GM18511 (cell line): ENCODE data around the gene FBLN2.
"Not testable (repeated sequence)": the region's sequence is repeated elsewhere in the genome, so short reads cannot be mapped to it uniquely, and the experiment has no call there.

ENCODE experiments used
- ATAC-seq: cut with Tn5 transposase; IDR thresholded peaks from one replicate; pipeline ENCODE4 v1.9.1; 2021; ENCODE audit warnings: mild to moderate bottlenecking, moderate library complexity; ENCODE audit not compliant: unreplicated experiment

The FBLN2 gene

GRCh38 chr3:13545952-13546454 is 2.9 kb upstream of the FBLN2 start:
- no peak for ATAC-seq

DNA sequence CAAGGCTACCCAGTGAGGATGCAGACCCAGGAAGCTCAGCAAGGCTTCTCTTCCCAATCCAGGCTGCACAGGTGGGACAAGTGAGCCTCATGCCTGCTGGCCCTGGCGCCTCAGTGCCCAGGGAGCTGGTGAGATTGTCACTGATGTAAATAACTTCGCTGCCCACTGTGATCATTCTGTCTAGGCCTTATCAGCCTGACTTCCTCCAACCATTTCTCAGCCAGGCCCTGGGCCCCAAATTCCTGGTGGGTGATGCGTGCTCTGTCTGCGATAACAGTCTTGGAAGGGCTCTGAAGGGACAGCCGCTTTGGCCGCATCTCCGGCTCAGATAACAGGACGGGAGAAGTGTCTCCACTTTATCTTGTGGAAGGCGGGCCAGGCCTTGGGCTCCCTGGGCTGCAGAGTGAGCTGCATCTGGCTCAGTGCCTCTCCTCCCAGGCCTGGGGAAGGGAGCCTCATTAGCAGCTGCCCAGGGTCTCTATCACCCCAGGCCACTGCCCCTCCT is 2.2 kb upstream of the FBLN2 start:
- no peak for ATAC-seq

DNA sequence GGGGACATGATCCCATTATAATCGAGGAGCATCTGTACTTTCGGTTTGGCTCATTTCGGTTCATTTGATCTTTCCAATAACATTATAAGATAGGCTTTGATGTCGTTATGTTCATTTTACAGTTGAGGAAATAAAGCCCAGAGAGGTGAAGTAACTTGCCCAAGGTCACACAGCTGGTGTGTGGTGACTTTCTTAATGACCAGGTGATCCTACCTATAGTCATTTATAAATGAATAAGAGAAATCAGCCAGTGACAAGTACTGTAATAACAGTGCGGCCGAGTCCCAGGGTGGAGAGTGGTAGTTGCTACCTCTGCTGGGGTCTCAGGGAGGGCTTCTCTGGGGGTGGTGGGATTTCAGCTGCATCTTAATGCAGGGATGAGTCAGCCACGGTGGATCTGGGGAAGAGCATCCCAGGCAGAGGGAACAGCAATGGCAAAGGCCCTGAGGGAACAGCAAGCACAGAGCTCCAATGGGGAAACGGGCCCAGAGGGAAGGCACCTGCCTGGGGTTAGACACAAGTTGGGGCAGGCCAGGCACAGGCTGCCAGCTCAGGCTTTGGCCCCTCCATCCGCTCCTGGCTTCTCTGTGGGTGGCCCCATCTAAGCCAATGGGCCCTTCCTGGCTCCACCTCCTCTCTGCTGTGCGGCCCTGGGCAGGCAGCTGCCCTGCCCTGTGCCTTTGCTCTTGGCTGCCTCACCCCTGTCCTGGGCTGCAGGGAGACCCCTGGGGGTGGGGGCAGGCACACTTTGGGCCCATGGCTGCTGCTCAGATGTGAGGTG is 1.1 kb upstream of the FBLN2 start:
- no peak for ATAC-seq

DNA sequence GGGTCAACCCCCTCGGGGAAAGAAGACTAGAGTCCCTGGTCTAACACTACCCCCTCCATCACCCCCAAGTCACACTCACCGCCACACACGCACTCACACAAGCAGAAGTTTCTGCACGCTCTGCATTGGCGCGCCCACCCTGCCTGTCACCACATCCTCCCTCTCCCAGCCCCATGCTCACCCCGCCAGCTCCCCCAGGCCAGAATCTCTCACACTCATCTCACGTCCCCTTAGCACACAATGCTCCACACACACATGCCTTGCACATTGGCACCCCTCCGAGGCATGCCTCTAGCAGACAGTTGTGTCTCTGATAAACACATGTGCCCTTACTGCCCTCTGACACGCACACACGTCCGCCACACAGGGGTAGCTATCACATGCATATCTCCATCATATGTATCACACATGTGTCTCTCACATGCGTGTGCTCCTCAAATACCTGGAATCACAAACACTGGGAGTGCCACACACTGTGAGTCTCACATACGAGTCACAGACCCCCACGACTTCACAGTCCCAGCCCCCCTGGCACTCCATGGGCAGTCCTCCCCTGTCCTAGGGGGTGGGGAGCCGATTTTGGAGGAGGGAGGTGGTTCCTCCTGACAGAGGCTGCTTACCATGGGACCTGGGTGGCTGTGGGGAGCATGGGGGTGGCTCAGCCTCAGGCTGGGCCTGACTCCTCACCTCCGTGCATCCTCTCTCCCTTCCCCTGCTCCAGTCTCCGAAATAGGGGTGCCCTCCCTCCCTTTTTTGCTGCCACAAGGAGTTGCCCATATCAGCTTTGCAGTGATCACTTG is 898 bp downstream of the FBLN2 start:
- no peak for ATAC-seq

GRCh38 chr3:13550423-13550690 is 1.4 kb downstream of the FBLN2 start:
- no peak for ATAC-seq

DNA sequence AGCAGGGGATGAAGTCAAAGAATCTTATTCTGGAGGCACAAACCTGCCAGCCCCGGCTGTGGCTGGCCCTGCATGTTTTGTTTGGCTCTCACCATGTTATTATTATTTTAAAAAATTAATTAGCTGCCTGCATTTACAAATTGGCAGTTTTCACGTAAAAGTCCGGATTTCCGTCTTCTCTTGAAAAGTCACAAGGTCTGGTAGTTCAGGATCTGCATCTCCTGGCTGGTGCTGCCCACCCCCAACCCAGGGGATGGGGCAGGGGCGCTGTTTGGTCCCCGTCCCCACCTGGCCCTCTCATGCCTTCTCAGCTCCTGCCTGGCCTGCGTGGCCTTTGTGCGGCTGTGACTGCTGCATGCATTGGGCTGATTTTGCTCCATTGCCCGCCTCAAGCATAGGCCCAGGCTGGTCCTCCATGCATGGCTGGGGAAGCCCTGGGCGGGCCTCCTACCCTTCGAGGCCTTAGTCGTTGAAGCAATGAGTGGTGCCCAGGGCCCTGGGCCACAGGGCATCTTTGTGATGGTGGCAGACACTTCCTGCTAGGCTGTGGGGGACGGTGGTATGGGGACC is 2.0 kb downstream of the FBLN2 start:
- ATAC-seq: no peak

DNA sequence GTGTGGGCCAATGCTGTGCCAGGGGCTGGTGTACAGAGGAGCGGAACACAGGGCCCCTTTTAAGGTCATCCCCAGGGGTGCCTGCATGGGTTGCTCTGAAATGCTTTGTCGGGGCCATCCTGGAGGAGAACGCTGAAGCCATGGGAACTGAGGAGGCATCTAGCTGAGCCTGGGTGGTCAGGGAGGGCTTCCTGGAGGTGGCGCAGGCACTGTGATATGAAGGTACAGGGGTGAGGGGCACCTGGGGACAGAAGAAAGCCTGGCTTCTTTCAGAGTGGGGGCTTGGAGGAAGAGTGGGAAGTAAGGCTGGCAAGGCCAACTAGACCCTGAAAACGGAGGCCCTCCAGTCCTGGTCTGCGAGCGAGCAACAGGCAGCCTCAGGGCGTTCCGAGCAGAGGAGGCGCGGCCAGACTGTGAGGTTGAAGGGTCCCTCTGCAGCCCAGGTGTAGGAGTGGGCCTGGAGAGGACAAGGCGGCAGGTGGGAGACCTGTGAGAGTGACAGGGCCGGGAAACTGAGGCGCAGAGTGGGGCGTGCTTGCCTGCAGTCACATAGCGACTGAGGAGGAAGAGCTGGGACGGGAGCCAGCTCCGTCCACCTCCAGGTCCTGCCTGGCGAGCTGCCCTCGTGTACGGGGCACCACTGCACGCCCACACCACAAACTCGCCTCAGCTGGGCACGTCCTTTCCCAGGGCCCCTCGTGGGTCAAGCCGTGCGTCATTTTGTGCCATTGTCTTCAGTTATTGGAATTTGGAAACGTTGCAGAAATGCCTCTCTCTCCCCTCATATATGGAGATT is 4.1 kb downstream of the FBLN2 start:
- ATAC-seq: no peak

DNA sequence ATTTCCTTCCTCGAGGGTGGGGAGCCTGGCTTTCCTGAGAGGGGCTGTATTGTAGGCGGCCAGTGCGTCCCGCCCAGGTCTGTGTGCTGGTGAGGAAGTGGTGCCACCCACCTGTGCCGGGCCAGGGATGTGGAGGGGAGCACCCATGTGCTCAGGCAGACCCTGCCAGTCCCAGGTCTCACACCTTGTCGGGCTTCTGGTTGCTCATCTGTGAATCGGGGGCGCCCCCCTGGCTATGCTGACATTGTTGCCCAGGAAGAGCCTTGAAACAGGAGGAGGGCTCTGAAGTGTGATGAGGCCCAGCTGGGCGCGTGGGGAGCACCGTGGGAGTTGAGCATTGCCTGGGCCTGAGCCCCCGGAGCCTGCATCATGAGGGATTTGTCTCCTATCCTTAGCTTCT is 4.8 kb downstream of the FBLN2 start:
- ATAC-seq: no peak

- no peak for ATAC-seq
Measured at GRCh38 chr3:13555753-13556152, 6.8 kb downstream of the FBLN2 start.

DNA sequence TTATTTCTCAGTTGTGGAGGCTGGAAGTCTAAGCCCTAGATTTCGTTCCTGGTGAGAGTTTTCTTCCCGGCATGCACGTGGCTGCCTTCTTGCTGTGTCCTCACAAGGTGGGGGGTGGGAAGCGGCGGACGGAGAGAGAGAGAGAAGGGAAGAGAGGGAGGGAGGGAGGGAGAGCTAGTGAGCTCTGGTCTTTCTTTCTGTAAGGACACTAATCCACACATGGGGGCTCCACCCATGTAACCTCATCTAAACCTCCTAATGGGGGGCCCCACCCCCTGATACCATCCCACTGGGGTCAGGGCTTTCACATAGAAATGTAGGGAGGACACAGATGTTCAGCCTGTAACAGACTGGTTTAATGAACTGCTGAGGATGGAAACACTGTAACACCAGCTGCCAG is 7.3 kb downstream of the FBLN2 start:
- ATAC-seq: no peak

GRCh38 chr3:13556917-13557316 is 8.0 kb downstream of the FBLN2 start:
- ATAC-seq: no peak

DNA sequence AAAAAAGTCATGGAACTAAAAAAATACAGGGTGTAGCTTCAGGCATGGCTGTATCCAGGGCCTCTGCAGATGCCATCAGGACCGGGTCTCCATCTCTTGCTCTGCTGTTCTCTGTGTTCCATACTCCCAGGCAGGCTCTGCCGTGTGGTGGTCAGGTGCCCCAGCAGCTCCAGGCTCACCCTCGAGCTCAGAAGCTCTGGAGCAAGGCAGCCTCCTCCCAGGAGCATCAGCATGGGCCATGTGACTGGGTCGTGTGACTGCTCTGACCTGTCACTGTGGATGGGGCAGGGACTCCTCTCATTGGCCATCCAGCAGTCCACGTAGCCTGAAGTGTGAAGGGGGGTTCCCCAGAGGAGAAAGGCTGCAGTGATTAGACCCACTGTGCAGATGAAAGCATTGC is 8.5 kb downstream of the FBLN2 start:
- no peak for ATAC-seq

GRCh38 chr3:13557926-13558325 is 9.0 kb downstream of the FBLN2 start:
- no peak for ATAC-seq

DNA sequence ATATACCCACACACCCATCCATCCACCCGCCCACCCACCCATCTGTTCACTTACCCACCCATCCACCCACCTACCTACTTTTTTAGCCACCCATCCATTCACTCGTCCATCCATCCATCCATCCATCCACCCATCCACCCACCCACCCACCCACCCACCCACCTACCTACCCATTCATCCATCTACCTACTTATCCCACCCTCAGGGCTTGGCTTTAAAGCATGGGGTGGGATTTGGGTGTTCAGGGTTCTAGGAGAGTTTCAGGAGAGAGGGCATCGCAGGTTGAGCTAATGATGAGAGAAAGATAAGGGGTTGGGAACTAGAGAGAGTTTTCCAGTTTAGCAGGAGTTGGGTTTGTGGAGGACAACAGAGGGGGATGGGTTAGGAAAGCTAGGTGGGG is 9.7 kb downstream of the FBLN2 start:
- ATAC-seq: no peak

- no peak for ATAC-seq
Measured at GRCh38 chr3:13559764-13560525, 11.0 kb downstream of the FBLN2 start.

DNA sequence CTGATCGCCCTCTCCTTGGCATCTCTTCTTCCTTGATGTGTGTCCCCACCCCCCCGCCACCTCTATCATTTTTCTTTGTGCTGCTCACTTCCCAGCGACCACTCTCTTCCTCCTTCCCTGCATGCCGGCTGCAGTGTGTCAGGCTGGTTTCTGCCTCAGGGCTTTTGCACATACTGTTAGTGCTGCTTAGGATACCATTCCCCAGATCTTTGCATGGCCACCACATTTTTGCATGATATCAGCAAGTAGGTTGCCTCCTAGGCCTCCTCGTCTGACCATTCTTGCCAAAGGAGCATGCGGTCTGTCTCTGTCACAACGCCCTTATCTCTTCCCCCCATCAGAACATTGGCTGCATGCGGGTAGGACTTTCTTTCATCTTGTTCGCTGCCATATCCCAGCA is 12.5 kb downstream of the FBLN2 start:
- ATAC-seq: no peak

DNA sequence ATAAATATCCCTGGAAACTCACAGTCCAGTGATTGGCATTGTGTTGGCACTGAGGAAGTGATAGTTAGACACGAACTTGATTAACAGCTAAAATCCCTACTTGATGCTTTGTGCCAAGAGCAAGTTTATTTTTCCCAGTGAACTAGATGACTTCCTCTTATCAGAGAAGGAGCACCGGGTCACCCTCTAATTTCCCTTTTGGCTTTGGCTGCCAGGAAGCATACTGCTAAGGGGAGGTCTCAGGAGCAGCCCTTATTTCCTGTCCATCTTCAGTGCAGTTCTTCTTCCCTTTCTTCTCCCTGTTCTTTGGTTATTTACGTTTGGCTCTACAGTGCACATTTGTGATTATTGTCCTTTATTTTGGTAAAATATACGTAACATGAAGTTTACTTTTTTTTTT is 13.0 kb downstream of the FBLN2 start:
- no peak for ATAC-seq

- ATAC-seq: not testable (repeated sequence)
Measured at GRCh38 chr3:13562421-13562820, 13.5 kb downstream of the FBLN2 start.

DNA sequence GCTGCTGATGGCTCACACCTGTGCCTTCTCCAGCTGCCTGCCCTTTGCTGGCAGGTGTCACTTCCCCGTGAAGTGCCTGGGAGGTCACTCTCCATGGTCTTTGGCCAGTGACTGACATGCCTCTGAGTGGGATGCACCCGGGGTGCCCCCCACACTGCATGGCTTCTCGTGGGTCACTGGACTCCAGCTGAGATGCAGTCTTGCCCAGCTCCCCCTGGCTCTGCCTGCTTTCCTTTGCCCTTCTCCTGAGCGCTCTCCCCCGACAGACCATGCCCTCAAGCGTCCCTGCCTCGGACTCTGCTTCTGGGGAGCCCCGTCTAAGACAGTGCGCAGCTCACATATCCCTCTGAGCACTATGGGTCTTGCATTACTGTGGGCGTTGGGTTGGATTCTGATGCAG is 14.4 kb downstream of the FBLN2 start:
- no peak for ATAC-seq

- ATAC-seq: no peak
Measured at GRCh38 chr3:13563911-13564310, 15.0 kb downstream of the FBLN2 start.
